Upper lobe of left lung (tissue), 4 donors: ENCODE data around the gene KRT85.

ENCODE experiments used
- CTCF ChIP-seq, 6 experiments: fragments of 450-650 bp in 4 of 6; fragments of 200-600 bp in 2 of 6; sonication (generic) in 2 of 6; IDR thresholded peaks; one replicate each; pipeline ENCODE4 v1.5.1; 2016 to 2019; ENCODE audit warnings: antibody characterized with exemption in 6 of 6
- POLR2A ChIP-seq, 4 donors: fragments of 450-650 bp; IDR thresholded peaks; one replicate each; pipeline ENCODE4 v1.5.1; 2016 to 2017; ENCODE audit warnings: antibody characterized with exemption in 4 of 4, mild to moderate bottlenecking in 2 of 4
- POLR2AphosphoS5 ChIP-seq, 2 donors: sonication (generic); formaldehyde crosslinking; IDR thresholded peaks; one replicate each; pipeline ENCODE4 v1.5.1; 2017; ENCODE audit warnings: antibody characterized with exemption in 2 of 2

- no peak for TF ChIP-seq CTCF (IDR thresholded peaks at IDR 0.05)
- no peak for TF ChIP-seq POLR2AphosphoS5 (IDR thresholded peaks at IDR 0.05)
- no peak for TF ChIP-seq POLR2A (IDR thresholded peaks at IDR 0.05)
These were observed 34.9 kb downstream of the KRT85 start for GRCh38 chr12:52332381-52332780.
